Stimulated activated CD4-positive, alpha-beta T cell treated with anti-CD3 and anti-CD28 coated beads, Interleukin-4, amount 100 ng/mL, for 4 hours (primary cell): ENCODE results near the gene SCG2.

Experiments
- DNase-seq, 2 experiments: peaks; one replicate each; pipeline ENCODE4 v3.0.0-alpha.2; 2020

The SCG2 gene

DNA sequence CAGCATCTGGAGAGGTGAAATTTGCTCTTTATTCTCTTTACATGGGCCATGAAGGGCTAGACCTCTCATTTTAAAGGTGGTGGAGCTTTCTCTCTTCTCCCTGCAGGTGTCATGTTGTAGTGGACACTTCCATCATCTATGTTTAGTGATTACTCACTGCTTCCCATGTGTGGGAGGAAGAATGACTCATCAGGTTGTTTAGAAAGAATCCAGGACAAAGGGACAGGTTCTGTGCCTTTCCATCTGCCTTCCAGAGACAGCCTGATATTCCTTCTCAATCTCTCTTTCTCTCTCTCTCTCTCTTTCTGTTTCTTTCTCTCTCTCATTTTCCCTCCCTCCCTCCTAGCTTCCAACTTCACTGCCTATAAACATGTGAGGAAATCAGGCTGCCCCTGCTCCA is 38.7 kb downstream of the SCG2 start:
- DNase-seq: no peak

DNA sequence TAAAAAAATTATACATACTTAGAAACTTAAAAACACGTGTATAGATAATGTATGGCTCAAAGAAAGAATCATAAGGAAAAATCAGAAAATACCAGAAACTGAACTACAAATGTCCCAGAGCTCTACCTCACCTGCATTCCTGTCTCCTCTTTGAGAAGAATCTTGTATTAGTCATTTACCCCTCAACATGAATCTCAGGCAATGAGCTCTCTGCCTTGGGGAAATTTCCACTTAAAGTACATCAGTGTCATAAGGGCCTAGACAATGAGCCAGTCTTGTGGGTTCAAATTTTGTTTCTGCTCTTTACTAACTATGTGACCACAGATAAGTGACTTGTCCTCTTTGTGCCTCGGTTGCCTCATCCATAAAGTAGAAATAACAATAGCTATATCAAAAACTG is 40.1 kb downstream of the SCG2 start:
- no peak for DNase-seq

DNA sequence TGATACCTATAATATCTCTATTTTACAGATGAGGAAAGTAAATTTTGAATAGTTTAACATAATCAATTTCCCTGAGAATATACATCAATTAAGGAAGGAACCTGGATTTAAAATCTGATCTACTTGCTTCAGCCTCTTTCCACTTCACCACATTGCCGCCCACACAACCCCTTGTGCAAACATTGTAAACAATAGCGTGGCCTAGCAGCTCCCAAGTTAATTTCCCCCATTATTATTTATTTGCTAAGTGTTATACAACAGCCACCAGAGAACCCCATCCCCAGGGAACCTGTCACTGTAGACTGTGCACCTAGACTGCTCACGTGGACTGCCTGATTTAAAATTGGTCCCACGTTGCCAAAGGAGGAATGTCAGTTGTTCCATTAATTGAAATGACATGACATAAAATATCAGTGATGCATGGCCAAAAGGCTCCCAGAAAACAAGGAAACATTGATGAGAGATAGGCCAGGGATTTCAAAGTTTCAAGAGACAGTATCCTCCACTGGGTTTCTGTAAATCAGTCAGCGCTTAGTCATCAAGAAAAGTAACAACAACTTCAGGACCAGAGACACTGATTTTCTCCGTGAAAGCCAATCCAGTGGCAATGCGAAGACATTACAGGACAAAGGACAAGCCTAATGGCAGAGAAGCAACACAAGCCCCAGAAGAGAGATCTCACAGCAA is 41.3 kb downstream of the SCG2 start:
- no peak for DNase-seq

DNA sequence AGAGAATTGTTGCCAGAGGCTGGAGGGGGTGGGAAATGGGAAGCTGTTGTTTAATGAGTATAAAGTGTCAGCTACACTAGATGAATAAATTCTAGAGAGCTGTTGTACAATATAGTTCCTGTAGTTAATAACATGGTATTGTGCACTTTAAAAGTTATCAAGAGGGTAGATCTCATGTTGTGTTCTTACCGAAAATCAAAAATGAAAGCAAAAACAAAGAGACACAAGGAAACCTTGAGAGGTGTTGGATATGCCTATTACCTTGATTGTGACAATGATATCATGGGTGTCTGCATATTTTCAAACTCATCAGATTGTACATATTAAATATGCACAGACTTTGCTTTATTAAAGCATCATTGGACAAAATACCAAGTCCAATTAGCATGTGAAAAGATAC is 43.2 kb downstream of the SCG2 start:
- DNase-seq: no peak

DNA sequence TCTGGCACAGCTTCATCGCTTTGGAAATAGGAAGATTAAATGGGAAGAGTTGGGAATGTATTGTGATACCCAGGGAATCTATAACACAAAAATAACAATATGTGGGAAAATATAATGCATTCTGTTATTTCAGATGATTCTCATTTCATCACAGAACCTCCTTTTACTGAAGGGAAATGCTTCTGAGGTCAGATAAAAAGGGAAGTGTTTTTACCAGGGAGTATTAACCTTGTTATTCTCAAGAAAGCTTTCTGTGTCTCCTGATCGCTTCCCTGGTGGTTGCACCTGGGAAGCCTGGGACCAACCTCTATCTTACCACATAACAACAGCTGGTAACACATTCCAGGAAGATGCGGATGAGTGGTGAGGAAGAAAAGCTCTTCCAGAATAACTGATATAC is 47.2 kb downstream of the SCG2 start:
- no peak for DNase-seq

DNA sequence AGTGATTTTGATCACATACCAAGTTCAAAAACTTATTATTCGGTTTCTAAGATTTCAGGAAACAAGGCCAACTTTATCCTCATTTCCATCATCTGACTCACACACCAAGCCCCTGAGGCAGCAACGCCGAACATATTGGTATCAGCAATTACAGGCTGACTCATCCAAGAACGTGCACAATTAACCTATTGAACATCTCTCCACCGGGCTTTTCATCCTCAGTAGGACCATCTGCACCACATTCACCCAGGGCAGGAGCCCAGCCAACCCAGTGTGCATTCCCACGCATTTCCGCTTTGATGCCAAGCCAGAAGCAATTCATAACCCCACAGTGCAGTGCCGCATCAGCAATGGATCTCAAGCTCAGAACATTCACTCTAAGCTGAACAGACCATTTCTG is 52.9 kb downstream of the SCG2 start:
- DNase-seq: no peak

DNA sequence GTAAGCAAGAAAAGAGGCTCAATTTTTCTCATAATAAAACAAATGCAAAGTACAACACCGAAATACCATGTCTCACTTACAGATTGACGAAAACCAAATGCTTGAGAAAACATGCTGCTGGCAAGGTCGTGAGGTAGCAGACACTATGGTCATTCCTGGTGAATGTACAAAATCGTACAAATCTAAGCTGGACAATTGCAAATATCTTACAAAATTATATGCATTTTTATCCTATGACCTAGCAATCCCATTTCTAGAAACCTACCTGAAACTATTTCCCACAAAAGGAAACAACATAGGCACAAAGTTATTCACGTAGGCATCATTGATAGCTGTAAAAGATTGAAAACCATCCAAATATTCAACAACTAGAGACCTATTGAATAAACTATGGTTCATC is 54.0 kb downstream of the SCG2 start:
- no peak for DNase-seq
